HL-60 (cell line): Measurements from ENCODE around the gene BCHE.

Experiments used
- GABPA ChIP-seq: IDR thresholded peaks from 2 replicates; pipeline ENCODE4 v1.6.1; 2012; ENCODE audit warnings: low read depth
- POLR2AphosphoS5 ChIP-seq: IDR thresholded peaks from 2 replicates; pipeline ENCODE4 v1.6.1; 2012; ENCODE audit warnings: low read depth
- TF ChIP-seq, protein P1 (sequence below): IDR thresholded peaks from one replicate; pipeline ENCODE4 v1.5.1; 2011; ENCODE audit warnings: low read length, control low read depth, inconsistent platforms; ENCODE audit not compliant: insufficient read depth

- TF ChIP-seq, protein P1, sequence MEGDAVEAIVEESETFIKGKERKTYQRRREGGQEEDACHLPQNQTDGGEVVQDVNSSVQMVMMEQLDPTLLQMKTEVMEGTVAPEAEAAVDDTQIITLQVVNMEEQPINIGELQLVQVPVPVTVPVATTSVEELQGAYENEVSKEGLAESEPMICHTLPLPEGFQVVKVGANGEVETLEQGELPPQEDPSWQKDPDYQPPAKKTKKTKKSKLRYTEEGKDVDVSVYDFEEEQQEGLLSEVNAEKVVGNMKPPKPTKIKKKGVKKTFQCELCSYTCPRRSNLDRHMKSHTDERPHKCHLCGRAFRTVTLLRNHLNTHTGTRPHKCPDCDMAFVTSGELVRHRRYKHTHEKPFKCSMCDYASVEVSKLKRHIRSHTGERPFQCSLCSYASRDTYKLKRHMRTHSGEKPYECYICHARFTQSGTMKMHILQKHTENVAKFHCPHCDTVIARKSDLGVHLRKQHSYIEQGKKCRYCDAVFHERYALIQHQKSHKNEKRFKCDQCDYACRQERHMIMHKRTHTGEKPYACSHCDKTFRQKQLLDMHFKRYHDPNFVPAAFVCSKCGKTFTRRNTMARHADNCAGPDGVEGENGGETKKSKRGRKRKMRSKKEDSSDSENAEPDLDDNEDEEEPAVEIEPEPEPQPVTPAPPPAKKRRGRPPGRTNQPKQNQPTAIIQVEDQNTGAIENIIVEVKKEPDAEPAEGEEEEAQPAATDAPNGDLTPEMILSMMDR, result no peak
- no peak for TF ChIP-seq GABPA
- no peak for TF ChIP-seq POLR2AphosphoS5
These were observed 88.0 kb downstream of the BCHE start for GRCh38 chr3:165749241-165749640.
